RWPE2 (cell line): ENCODE results near the gene PLEKHF1.

ENCODE experiments used
- ATAC-seq: fragments of 200-7000 bp; cut with Tn5 transposase; 3 replicates; pipeline ENCODE4 v1.9.1; 2021; ENCODE audit warnings: low read depth
- DNase-seq: peaks from one replicate; pipeline ENCODE4 v3.0.0-alpha.2; 2020; ENCODE audit warnings: low spot score
- H3K27ac ChIP-seq: fragments of 450-650 bp; 2 replicates; pipeline ENCODE4 v1.5.1; 2017; ENCODE audit warnings: mild to moderate bottlenecking; ENCODE audit not compliant: poor library complexity, severe bottlenecking
- H3K27me3 ChIP-seq: fragments of 250-450 bp; sonication (Bioruptor Pico); 2 replicates; pipeline ENCODE4 v1.5.1; 2021; ENCODE audit warnings: mild to moderate bottlenecking, moderate library complexity; ENCODE audit not compliant: insufficient read depth, poor library complexity, severe bottlenecking
- H3K36me3 ChIP-seq: fragments of 250-450 bp; sonication (Bioruptor Pico); 2 replicates; pipeline ENCODE4 v1.5.1; 2020; ENCODE audit warnings: low read depth, mild to moderate bottlenecking, moderate library complexity
- H3K4me1 ChIP-seq: fragments of 250-450 bp; sonication (Bioruptor Pico); 2 replicates; pipeline ENCODE4 v1.5.1; 2021; ENCODE audit warnings: mild to moderate bottlenecking, moderate library complexity; ENCODE audit not compliant: insufficient read depth, poor library complexity, severe bottlenecking
- H3K4me3 ChIP-seq: fragments of 250-450 bp; sonication (Bioruptor Pico); 2 replicates; pipeline ENCODE4 v1.5.1; 2021; ENCODE audit warnings: mild to moderate bottlenecking, moderate library complexity; ENCODE audit not compliant: severe bottlenecking
- H3K9me3 ChIP-seq: fragments of 250-450 bp; sonication (Bioruptor Pico); 2 replicates; pipeline ENCODE4 v1.5.1; 2021; ENCODE audit warnings: mild to moderate bottlenecking, moderate library complexity; ENCODE audit not compliant: severe bottlenecking
- CTCF ChIP-seq: fragments of 450-650 bp; IDR thresholded peaks from one replicate; pipeline ENCODE4 v1.5.1; 2017; ENCODE audit warnings: mild to moderate bottlenecking, moderate library complexity; ENCODE audit not compliant: poor library complexity, severe bottlenecking

PLEKHF1 gene

GRCh38 chr19:29641597-29641996 is 23.7 kb upstream of the PLEKHF1 start:
- ATAC-seq, result no peak
- Histone ChIP-seq H3K36me3 (no peaks in the 10 kb centered on the region), H3K27ac (no peak overlapping the region), H3K27me3 (no peaks in the 10 kb centered on the region), H3K4me1 (no peaks in the 10 kb centered on the region), H3K4me3 (no peak overlapping the region), H3K9me3 (no peaks in the 10 kb centered on the region)
- no peak for TF ChIP-seq CTCF
- no peak for DNase-seq

- Histone ChIP-seq H3K9me3 (no peaks in the 10 kb centered on the region), H3K27me3 (no peaks in the 10 kb centered on the region), H3K4me3 (no peak overlapping the region), H3K36me3 (no peaks in the 10 kb centered on the region), H3K4me1 (no peaks in the 10 kb centered on the region), H3K27ac (no peak overlapping the region)
- no peak for TF ChIP-seq CTCF
- DNase-seq (no peak), ATAC-seq (no peak)
Measured at GRCh38 chr19:29643361-29643935, 21.8 kb upstream of the PLEKHF1 start.

GRCh38 chr19:29644210-29644609 is 21.1 kb upstream of the PLEKHF1 start:
- H3K27me3 ChIP-seq, result no peaks in the 10 kb centered on the region
- no peaks in the 10 kb centered on the region for H3K4me1 ChIP-seq
- H3K27ac ChIP-seq, result no peak overlapping the region
- TF ChIP-seq CTCF, result no peak
- no peaks in the 10 kb centered on the region for H3K36me3 ChIP-seq
- DNase-seq, result no peak
- no peak for ATAC-seq
- H3K4me3 ChIP-seq, result no peak overlapping the region
- H3K9me3 ChIP-seq, result no peaks in the 10 kb centered on the region

GRCh38 chr19:29645491-29645867 is 19.8 kb upstream of the PLEKHF1 start:
- Histone ChIP-seq H3K4me3 (no peak overlapping the region), H3K36me3 (no peaks in the 10 kb centered on the region), H3K27me3 (no peaks in the 10 kb centered on the region), H3K27ac (no peak overlapping the region), H3K4me1 (no peaks in the 10 kb centered on the region), H3K9me3 (no peaks in the 10 kb centered on the region)
- TF ChIP-seq CTCF, result no peak
- DNase-seq, result no peak
- ATAC-seq, result no peak

GRCh38 chr19:29645911-29646310 is 19.4 kb upstream of the PLEKHF1 start:
- Histone ChIP-seq H3K4me3 (no peak overlapping the region), H3K36me3 (no peaks in the 10 kb centered on the region), H3K27me3 (no peaks in the 10 kb centered on the region), H3K4me1 (no peaks in the 10 kb centered on the region), H3K9me3 (no peaks in the 10 kb centered on the region), H3K27ac (no peak overlapping the region)
- DNase-seq (no peak), ATAC-seq (peak; percentile 63)
- no peak for TF ChIP-seq CTCF
